GM21447 (cell line): ENCODE measurements around the gene CCT7.
"Not testable (repeated sequence)": the region's sequence is repeated elsewhere in the genome, so short reads cannot be mapped to it uniquely, and the experiment has no call there.

Source experiments
- ATAC-seq: cut with Tn5 transposase; IDR thresholded peaks from one replicate; pipeline ENCODE4 v1.9.1; 2021; ENCODE audit not compliant: unreplicated experiment

The CCT7 gene

GRCh38 chr2:73233932-73234832 lies at the start of gene CCT7:
Gene CCT7 (plus strand): TSS chr2:73234308. CDS start chr2:73234379, 71 bp downstream.
- ATAC-seq = peak; percentile 60

- ATAC-seq = no peak
Observed at GRCh38 chr2:73185965-73186364, 48.1 kb upstream of the CCT7 start.

GRCh38 chr2:73187549-73187948 lies 46.6 kb upstream of the CCT7 start:
- no peak for ATAC-seq

- no peak for ATAC-seq
Observed at GRCh38 chr2:73197579-73197978, 36.5 kb upstream of the CCT7 start.

- ATAC-seq = not testable (repeated sequence)
Observed at GRCh38 chr2:73200281-73200680, 33.8 kb upstream of the CCT7 start.

GRCh38 chr2:73202156-73203054 lies 31.7 kb upstream of the CCT7 start, which contains the start of gene NOTO:
Gene NOTO (plus strand): TSS chr2:73202574. CDS start chr2:73202667, 93 bp downstream.
- no peak for ATAC-seq

GRCh38 chr2:73203055-73203681 lies 30.9 kb upstream of the CCT7 start:
- ATAC-seq = no peak

- ATAC-seq = no peak
Observed at GRCh38 chr2:73205611-73206010, 28.5 kb upstream of the CCT7 start.

GRCh38 chr2:73208258-73208657 lies 25.9 kb upstream of the CCT7 start:
- ATAC-seq = no peak

- ATAC-seq = no peak
Observed at GRCh38 chr2:73210019-73210418, 24.1 kb upstream of the CCT7 start.

GRCh38 chr2:73210696-73211095 lies 23.4 kb upstream of the CCT7 start:
- no peak for ATAC-seq

- no peak for ATAC-seq
Observed at GRCh38 chr2:73212098-73212447, 22.0 kb upstream of the CCT7 start.

GRCh38 chr2:73212448-73213176 lies 21.5 kb upstream of the CCT7 start:
- peak; percentile 56 for ATAC-seq

- peak; percentile 95 for ATAC-seq
Observed at GRCh38 chr2:73214120-73215035, 19.7 kb upstream of the CCT7 start, which contains the start of gene SMYD5. Gene SMYD5 (plus strand): TSS chr2:73214245. CDS start chr2:73214267, 22 bp downstream.

GRCh38 chr2:73215254-73215653 lies 18.9 kb upstream of the CCT7 start:
- ATAC-seq = no peak

GRCh38 chr2:73217160-73217559 lies 16.9 kb upstream of the CCT7 start:
- ATAC-seq = no peak

- ATAC-seq = no peak
Observed at GRCh38 chr2:73217826-73218225, 16.3 kb upstream of the CCT7 start.

- no peak for ATAC-seq
Observed at GRCh38 chr2:73218298-73218697, 15.8 kb upstream of the CCT7 start.

- no peak for ATAC-seq
Observed at GRCh38 chr2:73223821-73224220, 10.3 kb upstream of the CCT7 start.
